ENCODE results near the gene PON3. TPM values are rescaled to one million over a fixed set of nuclear protein-coding genes. Genes with fewer than 3 reads are reported as not detected.

The PON3 gene
- polyA plus RNA-seq, 1 donor (not counting 4 experiments of a cell fraction or from before 2014, with no cell fraction given) = 0.85 TPM

DNA sequence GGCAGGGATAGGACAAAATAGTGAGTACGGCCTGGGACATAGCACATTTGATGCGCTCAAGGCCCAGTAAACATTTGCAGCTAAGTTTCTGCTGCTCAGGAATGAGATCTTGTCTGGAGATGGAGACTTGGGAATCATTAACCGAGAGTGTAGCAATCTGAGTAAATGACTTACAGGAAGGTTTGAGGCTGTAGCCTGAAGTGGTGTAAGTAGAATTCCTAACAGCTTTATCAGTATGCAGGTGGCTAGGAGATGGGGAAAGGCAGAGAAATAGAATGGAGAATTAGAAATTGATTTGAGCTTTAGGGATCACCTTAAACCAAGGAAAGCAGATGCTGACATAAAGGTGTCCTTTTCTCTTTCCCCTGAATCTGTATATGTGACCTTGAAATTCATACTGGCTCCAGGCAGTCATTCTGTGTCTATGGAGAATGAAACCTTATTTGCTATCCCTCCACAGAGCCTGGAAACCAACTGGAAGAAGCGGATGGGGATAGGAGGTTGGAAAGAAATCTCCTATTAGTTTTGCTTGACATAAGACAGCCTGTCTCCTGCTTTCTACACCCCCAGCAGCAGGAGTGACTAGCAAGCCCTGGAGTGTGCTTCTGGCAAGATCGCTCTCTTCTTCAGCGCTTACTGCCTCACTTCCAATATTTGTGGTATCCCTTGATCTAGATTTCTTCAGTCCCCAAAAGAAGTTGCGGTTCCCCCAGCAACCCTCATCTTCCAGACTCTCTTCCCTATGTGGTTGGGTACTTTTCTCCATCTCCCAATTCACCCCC lies 45.1 kb upstream of the PON3 start:
- Histone ChIP-seq H3K9me1 (ENCODE audit: control insufficient read depth, extremely low read depth, insufficient read depth, low read length) (no peaks in the 10 kb centered on the region), H3K27ac (ENCODE audit: control insufficient read depth, insufficient read depth, low read length) (no peak overlapping the region), H3K9me3 (ENCODE audit: control insufficient read depth, low read depth, low read length) (no peaks in the 10 kb centered on the region), H2AFZ (ENCODE audit: control insufficient read depth, low read length) (no peak overlapping the region), H3K4me2 (ENCODE audit: control insufficient read depth, extremely low read depth, insufficient read depth, low read depth, low read length) (no peak overlapping the region), H3K27me3 (ENCODE audit: control insufficient read depth, extremely low read depth, insufficient read depth, low read length) (no peaks in the 10 kb centered on the region), H3K9ac (ENCODE audit: control insufficient read depth, extremely low read depth, insufficient read depth, low read length) (no peak overlapping the region), H3K4me1 (ENCODE audit: control insufficient read depth, extremely low read depth, insufficient read depth, low read length) (no peaks in the 10 kb centered on the region), H4K20me1 (ENCODE audit: control insufficient read depth, extremely low read depth, insufficient read depth, low read length) (no peaks in the 10 kb centered on the region), H3K79me2 (ENCODE audit: control insufficient read depth, insufficient read depth, low read length) (no peaks in the 10 kb centered on the region), H3K4me3 (ENCODE audit: control insufficient read depth in 2 of 3, extremely low read depth in 1 of 3, insufficient read depth in 2 of 3, low read depth in 1 of 3, low read length in 3 of 3) (no peak overlapping the region), H3K36me3 (ENCODE audit: control insufficient read depth in 2 of 2, extremely low read depth in 1 of 2, insufficient read depth in 2 of 2, low read length in 2 of 2) (no peaks in the 10 kb centered on the region)
- dilution Hi-C loops (cut with MboI; ENCODE audit: extremely low pct_ligation_motif_present, low sequenced_read_pairs) = no loop called here
- DNase-seq (ENCODE audit: low read depth, low spot score) = no peak
- no peak for FAIRE-seq
- TF ChIP-seq, protein P1, sequence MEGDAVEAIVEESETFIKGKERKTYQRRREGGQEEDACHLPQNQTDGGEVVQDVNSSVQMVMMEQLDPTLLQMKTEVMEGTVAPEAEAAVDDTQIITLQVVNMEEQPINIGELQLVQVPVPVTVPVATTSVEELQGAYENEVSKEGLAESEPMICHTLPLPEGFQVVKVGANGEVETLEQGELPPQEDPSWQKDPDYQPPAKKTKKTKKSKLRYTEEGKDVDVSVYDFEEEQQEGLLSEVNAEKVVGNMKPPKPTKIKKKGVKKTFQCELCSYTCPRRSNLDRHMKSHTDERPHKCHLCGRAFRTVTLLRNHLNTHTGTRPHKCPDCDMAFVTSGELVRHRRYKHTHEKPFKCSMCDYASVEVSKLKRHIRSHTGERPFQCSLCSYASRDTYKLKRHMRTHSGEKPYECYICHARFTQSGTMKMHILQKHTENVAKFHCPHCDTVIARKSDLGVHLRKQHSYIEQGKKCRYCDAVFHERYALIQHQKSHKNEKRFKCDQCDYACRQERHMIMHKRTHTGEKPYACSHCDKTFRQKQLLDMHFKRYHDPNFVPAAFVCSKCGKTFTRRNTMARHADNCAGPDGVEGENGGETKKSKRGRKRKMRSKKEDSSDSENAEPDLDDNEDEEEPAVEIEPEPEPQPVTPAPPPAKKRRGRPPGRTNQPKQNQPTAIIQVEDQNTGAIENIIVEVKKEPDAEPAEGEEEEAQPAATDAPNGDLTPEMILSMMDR (optimal IDR thresholded peaks at IDR 0.05 in 1 of 3, IDR thresholded peaks at IDR 0.05 in 1 of 3, conservative IDR thresholded peaks at IDR 0.05 in 1 of 3; ENCODE audit: extremely low read depth in 1 of 3, insufficient read depth in 2 of 3, low read length in 3 of 3) = no peak
- TF ChIP-seq EZH2 (IDR thresholded peaks at IDR 0.05; ENCODE audit: low read length) = no peak

DNA sequence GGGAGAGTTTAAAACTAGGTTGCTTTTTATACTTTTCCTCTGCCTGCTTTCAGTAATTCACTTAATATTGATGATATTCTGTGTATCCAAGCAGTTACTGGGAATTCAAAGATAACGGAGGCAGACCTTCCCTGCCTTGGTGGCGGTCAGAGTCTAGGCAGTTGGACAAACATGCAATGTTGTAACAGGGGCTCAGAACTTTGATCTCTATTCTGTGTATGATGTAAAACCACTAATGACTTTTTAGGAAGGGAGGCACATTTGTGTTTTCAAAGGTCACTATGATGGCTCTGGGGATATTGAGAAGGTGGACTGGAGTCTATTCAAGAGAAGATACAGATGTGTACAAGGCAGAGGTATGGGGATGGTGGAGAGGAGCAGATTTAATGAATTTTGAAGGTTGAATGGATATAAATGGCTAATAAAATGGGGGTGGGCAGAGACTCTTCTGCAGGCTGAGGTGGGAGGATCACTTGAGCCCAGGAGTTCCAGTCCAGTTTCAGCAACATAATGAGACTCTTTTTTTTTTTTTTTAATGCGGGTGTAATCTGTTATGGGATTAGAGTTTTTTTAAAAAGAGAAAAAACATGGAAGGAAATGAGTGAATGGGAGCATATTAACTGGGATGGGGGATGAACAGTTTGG lies 44.3 kb upstream of the PON3 start:
- Histone ChIP-seq H3K9me3 (ENCODE audit: control insufficient read depth, low read depth, low read length) (no peaks in the 10 kb centered on the region), H3K27me3 (ENCODE audit: control insufficient read depth, extremely low read depth, insufficient read depth, low read length) (no peaks in the 10 kb centered on the region), H3K4me3 (ENCODE audit: control insufficient read depth in 2 of 3, extremely low read depth in 1 of 3, insufficient read depth in 2 of 3, low read depth in 1 of 3, low read length in 3 of 3) (no peak overlapping the region), H3K27ac (ENCODE audit: control insufficient read depth, insufficient read depth, low read length) (no peak overlapping the region), H3K36me3 (ENCODE audit: control insufficient read depth in 2 of 2, extremely low read depth in 1 of 2, insufficient read depth in 2 of 2, low read length in 2 of 2) (no peaks in the 10 kb centered on the region), H3K79me2 (ENCODE audit: control insufficient read depth, insufficient read depth, low read length) (no peaks in the 10 kb centered on the region), H3K4me1 (ENCODE audit: control insufficient read depth, extremely low read depth, insufficient read depth, low read length) (no peaks in the 10 kb centered on the region), H3K4me2 (ENCODE audit: control insufficient read depth, extremely low read depth, insufficient read depth, low read depth, low read length) (no peak overlapping the region), H2AFZ (ENCODE audit: control insufficient read depth, low read length) (no peak overlapping the region), H3K9me1 (ENCODE audit: control insufficient read depth, extremely low read depth, insufficient read depth, low read length) (no peaks in the 10 kb centered on the region), H3K9ac (ENCODE audit: control insufficient read depth, extremely low read depth, insufficient read depth, low read length) (no peak overlapping the region), H4K20me1 (ENCODE audit: control insufficient read depth, extremely low read depth, insufficient read depth, low read length) (no peaks in the 10 kb centered on the region)
- dilution Hi-C loops (cut with MboI; ENCODE audit: extremely low pct_ligation_motif_present, low sequenced_read_pairs) = no loop called here
- FAIRE-seq = no peak
- TF ChIP-seq, protein P1 (optimal IDR thresholded peaks at IDR 0.05 in 1 of 3, IDR thresholded peaks at IDR 0.05 in 1 of 3, conservative IDR thresholded peaks at IDR 0.05 in 1 of 3; ENCODE audit: extremely low read depth in 1 of 3, insufficient read depth in 2 of 3, low read length in 3 of 3) = no peak
- no peak for TF ChIP-seq EZH2 (IDR thresholded peaks at IDR 0.05; ENCODE audit: low read length)
- DNase-seq (ENCODE audit: low read depth, low spot score) = no peak
